Measurements from ENCODE around the gene CST7.
"Not testable (repeated sequence)": the region's sequence is repeated elsewhere in the genome, so short reads cannot be mapped to it uniquely, and the experiment has no call there.

Gene CST7

GRCh38 chr20:24929867-24930723 is 19.0 kb upstream of the CST7 start:
- DNase-seq (ENCODE audit: low read depth in 2 of 2) = not testable (repeated sequence)

- not testable (repeated sequence) for DNase-seq (ENCODE audit: low read depth in 2 of 2)
Measured at GRCh38 chr20:24930724-24931688, 18.1 kb upstream of the CST7 start.

- DNase-seq (ENCODE audit: low read depth in 2 of 2) = not testable (repeated sequence)
Measured at GRCh38 chr20:24931893-24932292, 17.2 kb upstream of the CST7 start.

- DNase-seq (ENCODE audit: low read depth in 2 of 2) = no peak
Measured at GRCh38 chr20:24933266-24933908, 15.7 kb upstream of the CST7 start.

- DNase-seq (ENCODE audit: low read depth in 2 of 2) = no peak
Measured at GRCh38 chr20:24934101-24934661, 14.9 kb upstream of the CST7 start.

- no peak for DNase-seq (ENCODE audit: low read depth in 2 of 2)
Measured at GRCh38 chr20:24934716-24935115, 14.4 kb upstream of the CST7 start.

- DNase-seq (ENCODE audit: low read depth in 2 of 2) = no peak
Measured at GRCh38 chr20:24935140-24935539, 13.9 kb upstream of the CST7 start.

- DNase-seq (ENCODE audit: low read depth in 2 of 2) = no peak
Measured at GRCh38 chr20:24935766-24936525, 13.1 kb upstream of the CST7 start.

GRCh38 chr20:24936526-24937407 is 12.3 kb upstream of the CST7 start:
- no peak for DNase-seq (ENCODE audit: low read depth in 2 of 2)

GRCh38 chr20:24937579-24937978 is 11.5 kb upstream of the CST7 start:
- DNase-seq (ENCODE audit: low read depth in 2 of 2) = no peak

GRCh38 chr20:24938498-24938897 is 10.6 kb upstream of the CST7 start:
- no peak for DNase-seq (ENCODE audit: low read depth in 2 of 2)

- no peak for DNase-seq (ENCODE audit: low read depth in 2 of 2)
Measured at GRCh38 chr20:24939036-24939435, 10.0 kb upstream of the CST7 start.

GRCh38 chr20:24942679-24943078 is 6.4 kb upstream of the CST7 start:
- DNase-seq (ENCODE audit: low read depth in 2 of 2) = no peak

- DNase-seq (ENCODE audit: low read depth in 2 of 2) = no peak
Measured at GRCh38 chr20:24943196-24943595, 5.9 kb upstream of the CST7 start.

GRCh38 chr20:24943731-24944130 is 5.3 kb upstream of the CST7 start:
- no peak for DNase-seq (ENCODE audit: low read depth in 2 of 2)

- DNase-seq (ENCODE audit: low read depth in 2 of 2) = not testable (repeated sequence)
Measured at GRCh38 chr20:24946376-24946775, 2.7 kb upstream of the CST7 start.

- not testable (repeated sequence) for DNase-seq (ENCODE audit: low read depth in 2 of 2)
Measured at GRCh38 chr20:24948396-24948938, 602 bp upstream of the CST7 start.

- no peak for DNase-seq (ENCODE audit: low read depth in 2 of 2)
Measured at GRCh38 chr20:24949756-24950127, 673 bp downstream of the CST7 start.

GRCh38 chr20:24950128-24950835 is 1.2 kb downstream of the CST7 start:
- DNase-seq (ENCODE audit: low read depth in 2 of 2) = no peak
